Thyroid gland (tissue), 4 donors: ENCODE results near the gene GIMD1. TPM values are rescaled to one million over a fixed set of nuclear protein-coding genes. Genes with fewer than 3 reads are reported as not detected.
"Not testable (repeated sequence)": the region's sequence is repeated elsewhere in the genome, so short reads cannot be mapped to it uniquely, and the experiment has no call there.

Source experiments
- DNase-seq, 2 donors: peaks; one replicate each; pipeline ENCODE4 v3.0.0-alpha.2; 2019
- H3K27ac ChIP-seq, 3 donors: fragments of 200-600 bp; sonication (generic); 1 replicate in 2 of 3; 2 replicates in 1 of 3; pipeline ENCODE4 v1.5.1; 2016 to 2019; ENCODE audit warnings: mild to moderate bottlenecking in 1 of 3, moderate library complexity in 1 of 3
- H3K27me3 ChIP-seq: fragments of 200-600 bp; sonication (generic); one replicate; pipeline ENCODE4 v1.5.1; 2019
- H3K36me3 ChIP-seq, 2 donors: fragments of 200-600 bp; sonication (generic); one replicate each; pipeline ENCODE4 v1.5.1; 2016 to 2019
- H3K4me1 ChIP-seq, 2 donors: fragments of 200-600 bp; sonication (generic); one replicate each; pipeline ENCODE4 v1.5.1; 2017 to 2019
- H3K4me3 ChIP-seq, 3 donors: fragments of 200-600 bp; sonication (generic); replicated peaks in 1 of 3; 1 replicate in 2 of 3; 2 replicates in 1 of 3; pipeline ENCODE4 v1.5.1; 2016; ENCODE audit warnings: mild to moderate bottlenecking in 1 of 3
- H3K9me3 ChIP-seq: fragments of 200-600 bp; sonication (generic); one replicate; pipeline ENCODE4 v1.5.1; 2017
- CTCF ChIP-seq, 6 experiments: fragments of 200-600 bp in 3 of 6; fragments of 450-650 bp in 3 of 6; sonication (generic) in 3 of 6; IDR thresholded peaks; one replicate each; pipeline ENCODE4 v1.5.1; 2016 to 2019; ENCODE audit warnings: antibody characterized with exemption in 6 of 6, mild to moderate bottlenecking in 2 of 6, inconsistent platforms in 1 of 6, moderate library complexity in 1 of 6
- POLR2A ChIP-seq, 2 donors: fragments of 450-650 bp; IDR thresholded peaks; one replicate each; pipeline ENCODE4 v1.6.1; 2017; ENCODE audit warnings: antibody characterized with exemption in 2 of 2, mild to moderate bottlenecking in 2 of 2, moderate library complexity in 1 of 2
- WGBS, 2 donors: methylation state at CpG; one replicate each; pipeline ENCODE4 v1.1.5; 2017; 5-methylcytosine and 5-hydroxymethylcytosine counted together
- intact Hi-C: fragments of 100-400 bp; cut with DNase I; formaldehyde crosslinking; loops from one replicate; pipeline ENCODE4 v1.15.1; 2023
- total RNA-seq, 4 donors: library from RNA; depleted of rRNA; stranded (reverse); fragments of >200 nt; gene quantifications; one replicate each; pipeline ENCODE4 v1.2.3, GENCODE V29; 2016

GIMD1 gene
- total RNA-seq, 4 donors from 2014 or later = not detected

GRCh38 chr4:106334741-106335470 is 33.7 kb downstream of the GIMD1 start:
- 77 to 92% methylated on average over 1 of the region's 1 CpG for WGBS, 2 donors
- intact Hi-C loops = no loop called here
- Histone ChIP-seq H3K4me3 (no peak overlapping the region), H3K27ac (no peak overlapping the region), H3K9me3 (no peaks in the 10 kb centered on the region), H3K4me1 (no peaks in the 10 kb centered on the region), H3K27me3 (no peaks in the 10 kb centered on the region), H3K36me3 (peaks cover 53 to 65% of the 10 kb centered on the region in 2 donors)
- DNase-seq = no peak
- no peak for TF ChIP-seq POLR2A (IDR thresholded peaks at IDR 0.05)

- H3K4me3 ChIP-seq = no peak overlapping the region
These were observed 35.4 kb downstream of the GIMD1 start for GRCh38 chr4:106333186-106333585.

GRCh38 chr4:106329041-106329618 is 39.4 kb downstream of the GIMD1 start:
- peaks cover 42 to 45% of the 10 kb centered on the region in 2 donors for H3K36me3 ChIP-seq

More at GRCh38 chr4:106333186-106333585, 35.4 kb downstream of the GIMD1 start:
- 92 to 94% methylated on average over 5 of the region's 5 CpGs for WGBS, 2 donors
- no peak for TF ChIP-seq POLR2A (IDR thresholded peaks at IDR 0.05)
- TF ChIP-seq CTCF (IDR thresholded peaks at IDR 0.05) = no peak
- Histone ChIP-seq H3K36me3 (peaks cover 52 to 62% of the 10 kb centered on the region in 2 donors), H3K27ac (no peak overlapping the region), H3K4me1 (no peaks in the 10 kb centered on the region), H3K9me3 (no peaks in the 10 kb centered on the region), H3K27me3 (no peaks in the 10 kb centered on the region)
- DNase-seq = no peak
- intact Hi-C loops = no loop called here

GRCh38 chr4:106325800-106326199 is 42.8 kb downstream of the GIMD1 start:
- TF ChIP-seq CTCF (IDR thresholded peaks at IDR 0.05) = no peak
- TF ChIP-seq POLR2A (IDR thresholded peaks at IDR 0.05) = no peak
- Histone ChIP-seq H3K4me1 (peaks cover 0 to 4% of the 10 kb centered on the region in 2 donors), H3K27me3 (no peaks in the 10 kb centered on the region), H3K36me3 (peaks cover 21 to 24% of the 10 kb centered on the region in 2 donors), H3K4me3 (no peak overlapping the region), H3K9me3 (no peaks in the 10 kb centered on the region), H3K27ac (no peak overlapping the region)
- intact Hi-C loops = no loop called here
- no peak for DNase-seq

More at GRCh38 chr4:106329041-106329618, 39.4 kb downstream of the GIMD1 start:
- no peak for DNase-seq
- H3K4me1 ChIP-seq = no peaks in the 10 kb centered on the region
- intact Hi-C loops = no loop called here
- H3K4me3 ChIP-seq = no peak overlapping the region
- H3K27ac ChIP-seq = no peak overlapping the region
- 35 to 43% methylated on average over 1 of the region's 1 CpG for WGBS, 2 donors
- TF ChIP-seq POLR2A (IDR thresholded peaks at IDR 0.05) (no peak), CTCF (IDR thresholded peaks at IDR 0.05) (peak in 4 of 6 experiments; percentile 19 to 55 (median 38))
- no peaks in the 10 kb centered on the region for H3K27me3 ChIP-seq
- no peaks in the 10 kb centered on the region for H3K9me3 ChIP-seq

GRCh38 chr4:106323119-106323518 is 45.5 kb downstream of the GIMD1 start:
- Histone ChIP-seq H3K4me3 (no peak overlapping the region), H3K27me3 (no peaks in the 10 kb centered on the region), H3K36me3 (peaks cover 5 to 13% of the 10 kb centered on the region in 2 donors), H3K27ac (no peak overlapping the region), H3K9me3 (no peaks in the 10 kb centered on the region), H3K4me1 (peaks cover 0 to 4% of the 10 kb centered on the region in 2 donors)
- no peak for TF ChIP-seq CTCF (IDR thresholded peaks at IDR 0.05)
- no peak for DNase-seq
- intact Hi-C loops = no loop called here

- WGBS, 2 donors = 54 to 59% methylated on average over 6 of the region's 6 CpGs
- H3K9me3 ChIP-seq, H3K36me3 ChIP-seq, intact Hi-C loops, H3K27ac ChIP-seq, H3K27me3 ChIP-seq, H3K4me3 ChIP-seq, DNase-seq: not testable (repeated sequence)
- H3K4me1 ChIP-seq = peaks cover 0 to 17% of the 10 kb centered on the region in 2 donors
These were observed 46.8 kb downstream of the GIMD1 start for GRCh38 chr4:106321814-106322213.

GRCh38 chr4:106321168-106321567 is 47.4 kb downstream of the GIMD1 start:
- H3K4me1 ChIP-seq = peaks cover 0 to 17% of the 10 kb centered on the region in 2 donors
- 98 to 99% methylated on average over 16 to 17 of the region's 34 CpGs for WGBS, 2 donors

More at GRCh38 chr4:106321168-106321567, 47.4 kb downstream of the GIMD1 start:
- H3K4me3 ChIP-seq, intact Hi-C loops, H3K27ac ChIP-seq, H3K36me3 ChIP-seq, DNase-seq, H3K9me3 ChIP-seq, H3K27me3 ChIP-seq: not testable (repeated sequence)
